IPS-NIHi7 (cell line): ENCODE data around the gene WDR11.
"Not testable (repeated sequence)": the region's sequence is repeated elsewhere in the genome, so short reads cannot be mapped to it uniquely, and the experiment has no call there.

Source experiments
- DNase-seq: peaks from one replicate; pipeline ENCODE4 v3.0.0; 2012; ENCODE audit warnings: mixed read lengths; ENCODE audit errors: extremely low spot score

Gene WDR11

GRCh38 chr10:120861178-120861855 lies 10.2 kb downstream of the WDR11 start:
- DNase-seq: no peak

- DNase-seq: no peak
These were observed 22.6 kb downstream of the WDR11 start for GRCh38 chr10:120873741-120874140.

- no peak for DNase-seq
These were observed 31.9 kb downstream of the WDR11 start for GRCh38 chr10:120883071-120883470.

- DNase-seq: no peak
These were observed 36.3 kb downstream of the WDR11 start for GRCh38 chr10:120887482-120887881.

- no peak for DNase-seq
These were observed 40.2 kb downstream of the WDR11 start for GRCh38 chr10:120891365-120891764.

GRCh38 chr10:120894556-120894955 lies 43.4 kb downstream of the WDR11 start:
- DNase-seq: no peak

GRCh38 chr10:120897343-120897742 lies 46.2 kb downstream of the WDR11 start:
- no peak for DNase-seq

GRCh38 chr10:120905268-120905667 lies 54.1 kb downstream of the WDR11 start:
- no peak for DNase-seq

GRCh38 chr10:120917521-120918250 lies 66.5 kb downstream of the WDR11 start:
- no peak for DNase-seq

- DNase-seq: not testable (repeated sequence)
These were observed 72.7 kb downstream of the WDR11 start for GRCh38 chr10:120923886-120924285.

GRCh38 chr10:120926611-120927010 lies 75.4 kb downstream of the WDR11 start:
- DNase-seq: no peak

- no peak for DNase-seq
These were observed 76.2 kb downstream of the WDR11 start for GRCh38 chr10:120927352-120927751.

GRCh38 chr10:120929166-120929565 lies 78.0 kb downstream of the WDR11 start:
- DNase-seq: no peak

- no peak for DNase-seq
These were observed 80.3 kb downstream of the WDR11 start for GRCh38 chr10:120931423-120931822.

GRCh38 chr10:120931999-120932398 lies 80.8 kb downstream of the WDR11 start:
- DNase-seq: no peak

- no peak for DNase-seq
These were observed 87.7 kb downstream of the WDR11 start for GRCh38 chr10:120938822-120939221.

GRCh38 chr10:120940299-120940900 lies 89.2 kb downstream of the WDR11 start:
- peak; percentile 29 for DNase-seq

- DNase-seq: no peak
These were observed 90.3 kb downstream of the WDR11 start for GRCh38 chr10:120941501-120941900.

- peak; percentile 83 for DNase-seq
These were observed 91.7 kb downstream of the WDR11 start for GRCh38 chr10:120942806-120943413.

- DNase-seq: no peak
These were observed 92.4 kb downstream of the WDR11 start for GRCh38 chr10:120943542-120943941.

GRCh38 chr10:120944586-120945125 lies 93.5 kb downstream of the WDR11 start:
- no peak for DNase-seq

- DNase-seq: no peak
These were observed 94.0 kb downstream of the WDR11 start for GRCh38 chr10:120945182-120945581.
